HG03108 (cell line): ENCODE measurements around the gene ERBB3.

Experiments
- ATAC-seq: cut with Tn5 transposase; IDR thresholded peaks from one replicate; pipeline ENCODE4 v1.9.1; 2021; ENCODE audit warnings: moderate library complexity; ENCODE audit not compliant: unreplicated experiment

Gene ERBB3

GRCh38 chr12:56078931-56079722 lies 838 bp upstream of the ERBB3 start:
- ATAC-seq = peak; percentile 57

GRCh38 chr12:56080556-56081138 lies 682 bp downstream of the ERBB3 start:
- ATAC-seq = no peak

GRCh38 chr12:56081393-56082347 lies 1.7 kb downstream of the ERBB3 start:
- no peak for ATAC-seq

- no peak for ATAC-seq
Observed at GRCh38 chr12:56082382-56082781, 2.4 kb downstream of the ERBB3 start.

- no peak for ATAC-seq
Observed at GRCh38 chr12:56082967-56083366, 3.0 kb downstream of the ERBB3 start.

- no peak for ATAC-seq
Observed at GRCh38 chr12:56084958-56085543, 5.1 kb downstream of the ERBB3 start.

- ATAC-seq = no peak
Observed at GRCh38 chr12:56086096-56086495, 6.1 kb downstream of the ERBB3 start.

GRCh38 chr12:56086608-56087007 lies 6.6 kb downstream of the ERBB3 start:
- no peak for ATAC-seq

- no peak for ATAC-seq
Observed at GRCh38 chr12:56087220-56087619, 7.3 kb downstream of the ERBB3 start.

GRCh38 chr12:56097738-56098137 lies 17.8 kb downstream of the ERBB3 start:
- ATAC-seq = no peak

- no peak for ATAC-seq
Observed at GRCh38 chr12:56098592-56098991, 18.6 kb downstream of the ERBB3 start.

GRCh38 chr12:56099787-56100186 lies 19.8 kb downstream of the ERBB3 start:
- no peak for ATAC-seq

GRCh38 chr12:56101045-56101444 lies 21.1 kb downstream of the ERBB3 start:
- ATAC-seq = no peak

GRCh38 chr12:56102683-56103065 lies 22.7 kb downstream of the ERBB3 start:
- ATAC-seq = no peak

- ATAC-seq = no peak
Observed at GRCh38 chr12:56103066-56103711, 23.2 kb downstream of the ERBB3 start.

GRCh38 chr12:56103823-56104108 lies 23.8 kb downstream of the ERBB3 start:
- no peak for ATAC-seq

GRCh38 chr12:56104109-56104814 lies 24.3 kb downstream of the ERBB3 start, which contains the start of gene PA2G4:
Gene PA2G4 (plus strand): TSS chr12:56104559. CDS start chr12:56104738, 179 bp downstream.
- ATAC-seq = peak; percentile 94

- peak; percentile 4 for ATAC-seq
Observed at GRCh38 chr12:56104815-56105608, 25.0 kb downstream of the ERBB3 start.

- no peak for ATAC-seq
Observed at GRCh38 chr12:56105609-56105902, 25.6 kb downstream of the ERBB3 start.

GRCh38 chr12:56107242-56107641 lies 27.3 kb downstream of the ERBB3 start:
- no peak for ATAC-seq
